C1 segment of cervical spinal cord (tissue), 14 donors: ENCODE results near the gene STEEP1.
"Not testable (repeated sequence)": the region's sequence is repeated elsewhere in the genome, so short reads cannot be mapped to it uniquely, and the experiment has no call there.

ENCODE experiments used
- DNase-seq, 14 donors: peaks; one replicate each; lab custom pipeline; 2025; lab: John Stamatoyannopoulos, UW

Gene STEEP1

GRCh38 chrX:119529345-119530276, 35.6 kb downstream of the STEEP1 start:
- no peak for DNase-seq

- no peak for DNase-seq
These were observed 41.5 kb downstream of the STEEP1 start for GRCh38 chrX:119523664-119524184.

GRCh38 chrX:119521246-119521645, 44.0 kb downstream of the STEEP1 start:
- DNase-seq = no peak

GRCh38 chrX:119518371-119518770, 46.8 kb downstream of the STEEP1 start:
- DNase-seq = no peak

GRCh38 chrX:119516157-119516702, 49.0 kb downstream of the STEEP1 start:
- DNase-seq = peak in 6 of 14 donors; percentile 2 to 9 (median 4)

- DNase-seq = peak in 6 of 14 donors; percentile 0 to 14 (median 6)
These were observed 52.9 kb downstream of the STEEP1 start for GRCh38 chrX:119512146-119512800.

- DNase-seq = peak in 1 of 14 donors; percentile 12
These were observed 58.0 kb downstream of the STEEP1 start for GRCh38 chrX:119507206-119507605.

- no peak for DNase-seq
These were observed 59.3 kb downstream of the STEEP1 start for GRCh38 chrX:119505945-119506344.

- not testable (repeated sequence) for DNase-seq
These were observed 60.1 kb downstream of the STEEP1 start for GRCh38 chrX:119505145-119505544.

- DNase-seq = peak in 6 of 14 donors; percentile 1 to 48 (median 10)
These were observed 61.7 kb downstream of the STEEP1 start for GRCh38 chrX:119503484-119503861.

GRCh38 chrX:119502727-119503483, 62.3 kb downstream of the STEEP1 start:
- DNase-seq = peak in 2 of 14 donors; percentile 7 to 31

GRCh38 chrX:119501511-119502148, 63.6 kb downstream of the STEEP1 start:
- DNase-seq = no peak

- DNase-seq = no peak
These were observed 65.0 kb downstream of the STEEP1 start for GRCh38 chrX:119500061-119500800.

GRCh38 chrX:119497185-119497584, 68.0 kb downstream of the STEEP1 start:
- DNase-seq = no peak

- DNase-seq = no peak
These were observed 69.2 kb downstream of the STEEP1 start for GRCh38 chrX:119495734-119496726.

GRCh38 chrX:119493851-119494495, 71.2 kb downstream of the STEEP1 start:
- DNase-seq = not testable (repeated sequence)

- DNase-seq = no peak
These were observed 72.7 kb downstream of the STEEP1 start for GRCh38 chrX:119492463-119492862.
